ENCODE data around the gene WNT3A. TPM values are rescaled to one million over a fixed set of nuclear protein-coding genes. Genes with fewer than 3 reads are reported as not detected.

WNT3A gene
- total and polyA plus RNA-seq, 5 donors from 2014 or later, result not detected

GRCh38 chr1:228001738-228002535, 4.9 kb upstream of the WNT3A start:
- Histone ChIP-seq H3K36me3 (ENCODE audit: control insufficient read depth, insufficient read depth, low read length) (no peaks in the 10 kb centered on the region), H3K27me3 (ENCODE audit: control insufficient read depth, insufficient read depth, low read length) (peaks cover 7% of the 10 kb centered on the region), H3K9me3 (ENCODE audit: control insufficient read depth in 2 of 2, low read length in 2 of 2) (peaks cover 14 to 15% of the 10 kb centered on the region in 2 experiments), H3K27ac (ENCODE audit: insufficient read depth, low read length, poor library complexity, severe bottlenecking) (no peak overlapping the region), H3K4me3 (ENCODE audit: low read depth, low read length) (no peak overlapping the region), H3K4me1 (ENCODE audit: control insufficient read depth, insufficient read depth, low read length, poor library complexity, severe bottlenecking) (peaks cover 4% of the 10 kb centered on the region)
- DNase-seq (no peak), ATAC-seq (ENCODE audit: low read depth in 2 of 2) (no peak)
- Mint-ChIP-seq H3K9me3 (peaks cover 0 to 13% (median 4%) of the 10 kb centered on the region in 7 donors), H3K4me3 (no peak overlapping the region), H3K4me1 (no peaks in the 10 kb centered on the region), H3K27ac (peak overlapping the region in 1 of 3 donors; percentile 35), H3K36me3 (peaks cover 4% of the 10 kb centered on the region), H3K27me3 (peaks cover 46% of the 10 kb centered on the region)

- Mint-ChIP-seq H3K4me1 (peaks cover 0 to 3% (median 0%) of the 10 kb centered on the region in 4 donors), H3K36me3 (peaks cover 4% of the 10 kb centered on the region), H3K27ac (no peak overlapping the region), H3K4me3 (no peak overlapping the region), H3K27me3 (peaks cover 47% of the 10 kb centered on the region), H3K9me3 (peaks cover 0 to 9% (median 4%) of the 10 kb centered on the region in 7 donors)
- Histone ChIP-seq H3K36me3 (ENCODE audit: control insufficient read depth, insufficient read depth, low read length) (no peaks in the 10 kb centered on the region), H3K4me1 (ENCODE audit: control insufficient read depth, insufficient read depth, low read length, poor library complexity, severe bottlenecking) (peaks cover 4% of the 10 kb centered on the region), H3K4me3 (ENCODE audit: low read depth, low read length) (no peak overlapping the region), H3K9me3 (ENCODE audit: control insufficient read depth in 2 of 2, low read length in 2 of 2) (peaks cover 6 to 7% of the 10 kb centered on the region in 2 experiments), H3K27me3 (ENCODE audit: control insufficient read depth, insufficient read depth, low read length) (peaks cover 7% of the 10 kb centered on the region), H3K27ac (ENCODE audit: insufficient read depth, low read length, poor library complexity, severe bottlenecking) (no peak overlapping the region)
- DNase-seq (no peak), ATAC-seq (ENCODE audit: low read depth in 2 of 2) (no peak)
Observed at GRCh38 chr1:228002792-228003191, 4.0 kb upstream of the WNT3A start.

- H3K4me3 Mint-ChIP-seq, result no peak overlapping the region
- H3K27ac Mint-ChIP-seq, result no peak overlapping the region
- peaks cover 4% of the 10 kb centered on the region for H3K4me1 ChIP-seq (ENCODE audit: control insufficient read depth, insufficient read depth, low read length, poor library complexity, severe bottlenecking)
- H3K36me3 ChIP-seq (ENCODE audit: control insufficient read depth, insufficient read depth, low read length), result no peaks in the 10 kb centered on the region
- no peaks in the 10 kb centered on the region for H3K36me3 Mint-ChIP-seq
- peaks cover 50% of the 10 kb centered on the region for H3K27me3 Mint-ChIP-seq
- H3K4me3 ChIP-seq (ENCODE audit: low read depth, low read length), result no peak overlapping the region
- DNase-seq (no peak), ATAC-seq (ENCODE audit: low read depth in 2 of 2) (no peak)
- no peak overlapping the region for H3K27ac ChIP-seq (ENCODE audit: insufficient read depth, low read length, poor library complexity, severe bottlenecking)
- peaks cover 0 to 3% (median 0%) of the 10 kb centered on the region in 4 donors for H3K4me1 Mint-ChIP-seq
- no peaks in the 10 kb centered on the region for H3K9me3 ChIP-seq (ENCODE audit: control insufficient read depth in 2 of 2, low read length in 2 of 2)
- peaks cover 7% of the 10 kb centered on the region for H3K27me3 ChIP-seq (ENCODE audit: control insufficient read depth, insufficient read depth, low read length)
- H3K9me3 Mint-ChIP-seq, result peaks cover 0 to 1% (median 0%) of the 10 kb centered on the region in 7 donors
Observed at GRCh38 chr1:228003461-228004330, 3.1 kb upstream of the WNT3A start.

- ATAC-seq (ENCODE audit: low read depth in 2 of 2), result no peak
- H3K27ac ChIP-seq (ENCODE audit: insufficient read depth, low read length, poor library complexity, severe bottlenecking), result no peak overlapping the region
- H3K4me3 Mint-ChIP-seq, result peak overlapping the region in 1 of 4 donors; percentile 16
- H3K4me1 ChIP-seq (ENCODE audit: control insufficient read depth, insufficient read depth, low read length, poor library complexity, severe bottlenecking), result peaks cover 4% of the 10 kb centered on the region
- H3K36me3 ChIP-seq (ENCODE audit: control insufficient read depth, insufficient read depth, low read length), result no peaks in the 10 kb centered on the region
- peaks cover 7% of the 10 kb centered on the region for H3K27me3 ChIP-seq (ENCODE audit: control insufficient read depth, insufficient read depth, low read length)
- peaks cover 0 to 8% (median 0%) of the 10 kb centered on the region in 4 donors for H3K4me1 Mint-ChIP-seq
- peaks cover 0 to 1% (median 0%) of the 10 kb centered on the region in 7 donors for H3K9me3 Mint-ChIP-seq
- H3K36me3 Mint-ChIP-seq, result no peaks in the 10 kb centered on the region
- H3K27me3 Mint-ChIP-seq, result peaks cover 48% of the 10 kb centered on the region
- H3K4me3 ChIP-seq (ENCODE audit: low read depth, low read length), result no peak overlapping the region
- no peaks in the 10 kb centered on the region for H3K9me3 ChIP-seq (ENCODE audit: control insufficient read depth in 2 of 2, low read length in 2 of 2)
- DNase-seq, result peak in 1 of 3 donors; percentile 39
- H3K27ac Mint-ChIP-seq, result no peak overlapping the region
Observed at GRCh38 chr1:228004331-228004855, 2.4 kb upstream of the WNT3A start.

- no peaks in the 10 kb centered on the region for H3K36me3 ChIP-seq (ENCODE audit: control insufficient read depth, insufficient read depth, low read length)
- Mint-ChIP-seq H3K36me3 (no peaks in the 10 kb centered on the region), H3K27ac (no peak overlapping the region), H3K4me3 (peak overlapping the region in 1 of 4 donors; percentile 16), H3K4me1 (peaks cover 0 to 12% (median 0%) of the 10 kb centered on the region in 4 donors), H3K27me3 (peaks cover 48% of the 10 kb centered on the region), H3K9me3 (peaks cover 0 to 1% (median 0%) of the 10 kb centered on the region in 7 donors)
- peaks cover 4% of the 10 kb centered on the region for H3K4me1 ChIP-seq (ENCODE audit: control insufficient read depth, insufficient read depth, low read length, poor library complexity, severe bottlenecking)
- H3K9me3 ChIP-seq (ENCODE audit: control insufficient read depth in 2 of 2, low read length in 2 of 2), result no peaks in the 10 kb centered on the region
- H3K27me3 ChIP-seq (ENCODE audit: control insufficient read depth, insufficient read depth, low read length), result peaks cover 7% of the 10 kb centered on the region
- H3K4me3 ChIP-seq (ENCODE audit: low read depth, low read length), result no peak overlapping the region
- DNase-seq (no peak), ATAC-seq (ENCODE audit: low read depth in 2 of 2) (no peak)
- H3K27ac ChIP-seq (ENCODE audit: insufficient read depth, low read length, poor library complexity, severe bottlenecking), result no peak overlapping the region
Observed at GRCh38 chr1:228004856-228005462, 1.8 kb upstream of the WNT3A start.

GRCh38 chr1:228005511-228006033, 1.2 kb upstream of the WNT3A start:
- no peaks in the 10 kb centered on the region for H3K36me3 ChIP-seq (ENCODE audit: control insufficient read depth, insufficient read depth, low read length)
- H3K9me3 ChIP-seq (ENCODE audit: control insufficient read depth in 2 of 2, low read length in 2 of 2), result no peaks in the 10 kb centered on the region
- H3K27ac Mint-ChIP-seq, result no peak overlapping the region
- H3K4me3 Mint-ChIP-seq, result no peak overlapping the region
- peaks cover 44% of the 10 kb centered on the region for H3K27me3 Mint-ChIP-seq
- ATAC-seq (ENCODE audit: low read depth in 2 of 2) (no peak), DNase-seq (no peak)
- peaks cover 0 to 14% (median 0%) of the 10 kb centered on the region in 4 donors for H3K4me1 Mint-ChIP-seq
- H3K27ac ChIP-seq (ENCODE audit: insufficient read depth, low read length, poor library complexity, severe bottlenecking), result no peak overlapping the region
- H3K36me3 Mint-ChIP-seq, result no peaks in the 10 kb centered on the region
- peaks cover 0 to 1% (median 0%) of the 10 kb centered on the region in 7 donors for H3K9me3 Mint-ChIP-seq
- H3K4me1 ChIP-seq (ENCODE audit: control insufficient read depth, insufficient read depth, low read length, poor library complexity, severe bottlenecking), result peaks cover 4% of the 10 kb centered on the region
- H3K4me3 ChIP-seq (ENCODE audit: low read depth, low read length), result no peak overlapping the region
- H3K27me3 ChIP-seq (ENCODE audit: control insufficient read depth, insufficient read depth, low read length), result peaks cover 7% of the 10 kb centered on the region

All from CD4-positive, CD25-positive, alpha-beta regulatory T cell (primary cell).